ENCODE data around the gene RCAN1.

The RCAN1 gene

DNA sequence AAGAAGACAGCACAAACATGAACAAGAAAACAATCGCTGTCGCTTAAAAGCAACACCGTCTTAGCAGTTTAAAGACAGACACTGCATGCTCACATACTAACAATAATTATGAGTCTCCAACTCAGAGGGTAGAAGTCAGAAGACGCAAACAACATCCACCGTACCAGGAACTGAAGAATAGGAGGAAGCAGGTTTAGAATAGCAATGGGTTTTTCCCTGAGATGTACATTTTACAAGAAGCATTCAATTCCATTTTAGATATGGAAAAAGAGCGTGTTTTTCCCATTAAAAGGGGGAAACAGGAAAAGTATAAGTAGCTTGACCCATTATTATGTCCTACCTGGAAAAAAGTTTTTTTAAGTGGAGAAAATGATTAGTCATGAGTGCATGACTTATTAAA is 68.4 kb downstream of the RCAN1 start:
- TF ChIP-seq, protein P1, sequence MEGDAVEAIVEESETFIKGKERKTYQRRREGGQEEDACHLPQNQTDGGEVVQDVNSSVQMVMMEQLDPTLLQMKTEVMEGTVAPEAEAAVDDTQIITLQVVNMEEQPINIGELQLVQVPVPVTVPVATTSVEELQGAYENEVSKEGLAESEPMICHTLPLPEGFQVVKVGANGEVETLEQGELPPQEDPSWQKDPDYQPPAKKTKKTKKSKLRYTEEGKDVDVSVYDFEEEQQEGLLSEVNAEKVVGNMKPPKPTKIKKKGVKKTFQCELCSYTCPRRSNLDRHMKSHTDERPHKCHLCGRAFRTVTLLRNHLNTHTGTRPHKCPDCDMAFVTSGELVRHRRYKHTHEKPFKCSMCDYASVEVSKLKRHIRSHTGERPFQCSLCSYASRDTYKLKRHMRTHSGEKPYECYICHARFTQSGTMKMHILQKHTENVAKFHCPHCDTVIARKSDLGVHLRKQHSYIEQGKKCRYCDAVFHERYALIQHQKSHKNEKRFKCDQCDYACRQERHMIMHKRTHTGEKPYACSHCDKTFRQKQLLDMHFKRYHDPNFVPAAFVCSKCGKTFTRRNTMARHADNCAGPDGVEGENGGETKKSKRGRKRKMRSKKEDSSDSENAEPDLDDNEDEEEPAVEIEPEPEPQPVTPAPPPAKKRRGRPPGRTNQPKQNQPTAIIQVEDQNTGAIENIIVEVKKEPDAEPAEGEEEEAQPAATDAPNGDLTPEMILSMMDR (IDR thresholded peaks at IDR 0.05; ENCODE audit: low read depth, low read length) = no peak
- no peak overlapping the region for H3K27ac ChIP-seq

DNA sequence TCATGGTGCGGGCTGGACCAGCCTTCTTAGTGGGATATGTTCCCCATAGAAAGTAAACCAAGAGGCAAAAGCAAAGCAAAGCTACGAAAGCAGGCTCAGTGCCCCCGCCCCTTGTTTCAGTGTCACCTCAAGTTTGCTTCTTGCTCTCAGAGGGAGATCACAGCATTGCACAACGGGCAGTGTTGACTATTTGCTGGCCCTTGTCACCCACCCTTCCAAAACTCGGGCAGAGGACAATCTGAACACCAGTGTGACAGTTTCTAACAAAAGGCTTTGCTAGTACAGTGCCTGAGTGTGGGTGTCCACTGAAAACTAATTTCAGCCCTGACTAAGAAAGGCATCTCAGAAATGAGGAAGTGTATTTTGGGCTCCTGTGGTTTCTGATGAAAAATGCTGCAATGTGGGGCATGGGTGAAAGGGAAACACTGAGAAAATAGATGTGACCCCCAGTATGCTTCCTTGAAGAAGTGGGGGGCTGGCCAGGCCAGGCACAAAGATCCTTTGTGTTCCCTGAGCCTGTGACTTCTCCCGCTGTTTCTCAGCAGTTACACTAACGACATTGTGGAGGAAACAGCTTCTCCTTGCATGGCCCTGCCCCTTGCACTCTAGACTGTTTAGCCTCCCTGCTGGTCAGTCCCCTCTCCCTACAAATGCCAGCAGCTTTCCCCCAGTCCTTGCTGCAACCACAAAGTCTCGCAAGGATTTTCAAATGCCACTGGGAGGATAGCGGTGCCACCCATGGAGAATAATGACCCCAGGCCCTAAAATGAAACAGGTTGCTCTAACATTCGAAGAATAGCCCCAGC is 69.6 kb downstream of the RCAN1 start:
- Histone ChIP-seq H3K27ac (no peak overlapping the region), H3K36me3 (no peaks in the 10 kb centered on the region), H3K9me3 (ENCODE audit: severe bottlenecking) (peaks cover 8% of the 10 kb centered on the region), H3K4me3 (ENCODE audit: low read depth, low read length) (no peak overlapping the region), H3K27me3 (ENCODE audit: insufficient read depth, low read depth, severe bottlenecking) (no peaks in the 10 kb centered on the region)
- TF ChIP-seq, protein P1 (IDR thresholded peaks at IDR 0.05; ENCODE audit: low read depth, low read length) = no peak
- DNase-seq = no peak

More for the DNA sequence above, 68.4 kb downstream of the RCAN1 start:
- no peaks in the 10 kb centered on the region for H3K27me3 ChIP-seq (ENCODE audit: insufficient read depth, low read depth, severe bottlenecking)
- H3K4me3 ChIP-seq (ENCODE audit: low read depth, low read length) = no peak overlapping the region
- no peaks in the 10 kb centered on the region for H3K36me3 ChIP-seq
- H3K9me3 ChIP-seq (ENCODE audit: severe bottlenecking) = peaks cover 8% of the 10 kb centered on the region
- DNase-seq = no peak

DNA sequence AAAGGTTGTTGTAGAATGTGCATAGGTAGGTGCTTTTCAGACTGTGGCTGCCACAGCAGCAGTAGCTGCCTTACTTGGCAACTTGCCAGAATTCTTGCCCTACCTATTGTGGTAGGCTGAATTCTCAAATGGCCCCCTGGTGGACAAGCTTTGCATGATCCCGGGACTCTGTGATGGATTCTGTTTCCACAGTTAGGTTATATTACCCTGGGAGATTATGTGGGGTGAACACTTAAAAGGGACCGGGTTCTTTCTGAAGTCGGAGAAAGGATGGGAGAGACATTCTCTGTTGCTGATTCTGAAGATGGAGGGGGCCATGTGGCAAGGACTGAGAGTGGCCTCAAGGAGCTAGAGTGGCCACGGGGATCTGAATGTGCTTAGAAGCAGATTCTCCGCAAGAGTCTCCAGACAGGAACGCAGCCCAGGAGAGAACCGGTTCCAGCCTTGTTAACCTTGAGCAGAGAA is 70.8 kb downstream of the RCAN1 start:
- H3K36me3 ChIP-seq = no peaks in the 10 kb centered on the region
- DNase-seq = peak; percentile 82
- H3K9me3 ChIP-seq (ENCODE audit: severe bottlenecking) = peaks cover 8% of the 10 kb centered on the region
- H3K27me3 ChIP-seq (ENCODE audit: insufficient read depth, low read depth, severe bottlenecking) = no peaks in the 10 kb centered on the region
- no peak overlapping the region for H3K4me3 ChIP-seq (ENCODE audit: low read depth, low read length)
- TF ChIP-seq, protein P1 (IDR thresholded peaks at IDR 0.05; ENCODE audit: low read depth, low read length) = peak; percentile 64
- no peak overlapping the region for H3K27ac ChIP-seq

DNA sequence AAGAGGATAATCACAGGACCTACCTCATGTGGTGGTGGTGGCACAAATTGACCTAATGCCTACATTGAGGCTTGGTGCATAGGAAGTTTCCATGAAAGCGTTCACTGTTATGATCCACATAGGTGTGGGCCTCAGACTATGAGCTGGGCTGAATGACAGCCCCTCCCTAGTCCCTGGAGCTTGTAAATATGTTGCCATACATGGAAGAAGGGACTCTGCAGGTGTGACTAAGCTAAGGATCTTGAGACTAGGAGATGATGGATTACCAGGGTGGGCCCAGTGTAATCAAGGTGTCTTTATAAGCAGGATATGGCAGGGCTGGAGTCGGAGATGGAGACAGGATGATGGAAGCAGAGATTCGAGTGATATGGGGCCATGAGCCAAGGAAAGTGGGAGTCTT is 71.9 kb downstream of the RCAN1 start:
- Histone ChIP-seq H3K4me3 (ENCODE audit: low read depth, low read length) (no peak overlapping the region), H3K27ac (no peak overlapping the region)
- TF ChIP-seq, protein P1 (IDR thresholded peaks at IDR 0.05; ENCODE audit: low read depth, low read length) = no peak

DNA sequence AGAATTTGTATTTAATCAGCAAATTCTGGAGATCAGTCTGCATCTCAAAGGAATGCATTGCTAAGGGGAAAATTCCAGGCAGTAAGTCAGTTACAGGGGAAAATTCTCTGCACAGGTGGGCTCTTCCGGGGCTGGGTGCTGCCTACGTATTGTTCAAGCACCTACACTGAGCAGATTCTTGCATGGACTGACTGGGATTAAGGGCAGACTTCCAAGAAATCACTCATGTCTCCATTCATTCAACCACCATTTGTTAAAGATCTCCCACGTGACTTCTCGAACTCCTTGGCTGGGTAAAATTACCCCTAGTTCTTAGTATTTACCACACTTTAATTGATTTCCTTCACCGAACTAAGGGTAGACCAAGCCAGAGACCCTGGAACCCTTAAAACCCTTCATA is 74.7 kb downstream of the RCAN1 start:
- H3K27me3 ChIP-seq (ENCODE audit: insufficient read depth, low read depth, severe bottlenecking) = no peaks in the 10 kb centered on the region
- DNase-seq = no peak
- H3K27ac ChIP-seq = no peak overlapping the region
- TF ChIP-seq, protein P1 (IDR thresholded peaks at IDR 0.05; ENCODE audit: low read depth, low read length) = no peak
- H3K4me3 ChIP-seq (ENCODE audit: low read depth, low read length) = no peak overlapping the region
- H3K36me3 ChIP-seq = no peaks in the 10 kb centered on the region
- peaks cover 8% of the 10 kb centered on the region for H3K9me3 ChIP-seq (ENCODE audit: severe bottlenecking)

More for the DNA sequence above, 71.9 kb downstream of the RCAN1 start:
- Histone ChIP-seq H3K27me3 (ENCODE audit: insufficient read depth, low read depth, severe bottlenecking) (no peaks in the 10 kb centered on the region), H3K9me3 (ENCODE audit: severe bottlenecking) (peaks cover 8% of the 10 kb centered on the region), H3K36me3 (no peaks in the 10 kb centered on the region)
- DNase-seq = no peak
